Measurements from ENCODE around the gene NSF.

GRCh38 chr17:46770439-46770817 is 180.0 kb downstream of the NSF start:
- TF ChIP-seq CTCF (IDR thresholded peaks at IDR 0.05; ENCODE audit: low read depth, low read length, poor library complexity, severe bottlenecking) (no peak), EZH2phosphoT487 (IDR thresholded peaks at IDR 0.05; ENCODE audit: borderline replicate concordance, low read length) (no peak)
